HG03045 (cell line): Measurements from ENCODE around the gene KNSTRN.
A peak's percentile ranks its signal among the peaks of the same experiment; 100 is the strongest.

Experiments
- ATAC-seq: cut with Tn5 transposase; IDR thresholded peaks from one replicate; pipeline ENCODE4 v1.9.1; 2021; ENCODE audit warnings: mild to moderate bottlenecking, moderate library complexity; ENCODE audit not compliant: unreplicated experiment

Gene KNSTRN

GRCh38 chr15:40382580-40383456 is at the start of gene KNSTRN:
Gene KNSTRN (plus strand): TSS chr15:40382721. CDS start chr15:40382836, 115 bp downstream.
- peak; percentile 94 for ATAC-seq

DNA sequence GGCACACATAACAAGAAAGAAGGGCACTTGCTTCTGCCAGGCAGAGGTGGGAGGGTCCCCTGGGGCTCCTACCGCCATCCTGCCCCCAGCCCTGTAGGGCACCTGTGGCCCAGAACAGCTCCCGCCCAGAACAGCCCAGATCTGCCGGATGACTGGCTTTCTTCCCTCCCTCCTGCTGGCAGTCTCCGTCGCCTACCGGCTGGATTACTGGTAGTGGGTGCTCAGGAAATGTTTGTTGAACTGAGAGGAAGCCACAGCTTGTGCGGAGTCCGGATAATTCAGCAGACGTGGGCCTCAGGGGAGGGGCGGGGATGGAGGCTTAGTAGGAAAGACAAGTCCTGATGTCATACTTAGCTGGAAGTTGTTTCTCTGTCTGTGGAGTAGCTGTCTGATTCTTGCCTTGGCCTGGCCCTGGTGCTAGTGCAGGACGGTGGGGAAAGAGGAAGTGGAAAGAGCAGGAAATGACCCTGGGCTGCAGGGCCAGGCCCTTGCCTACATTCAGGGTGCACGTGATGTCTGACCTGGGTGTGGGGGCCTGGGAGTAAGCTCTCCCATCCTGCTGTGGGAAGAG is 48.5 kb upstream of the KNSTRN start:
- no peak for ATAC-seq

GRCh38 chr15:40334541-40334940 is 48.0 kb upstream of the KNSTRN start:
- ATAC-seq = no peak

DNA sequence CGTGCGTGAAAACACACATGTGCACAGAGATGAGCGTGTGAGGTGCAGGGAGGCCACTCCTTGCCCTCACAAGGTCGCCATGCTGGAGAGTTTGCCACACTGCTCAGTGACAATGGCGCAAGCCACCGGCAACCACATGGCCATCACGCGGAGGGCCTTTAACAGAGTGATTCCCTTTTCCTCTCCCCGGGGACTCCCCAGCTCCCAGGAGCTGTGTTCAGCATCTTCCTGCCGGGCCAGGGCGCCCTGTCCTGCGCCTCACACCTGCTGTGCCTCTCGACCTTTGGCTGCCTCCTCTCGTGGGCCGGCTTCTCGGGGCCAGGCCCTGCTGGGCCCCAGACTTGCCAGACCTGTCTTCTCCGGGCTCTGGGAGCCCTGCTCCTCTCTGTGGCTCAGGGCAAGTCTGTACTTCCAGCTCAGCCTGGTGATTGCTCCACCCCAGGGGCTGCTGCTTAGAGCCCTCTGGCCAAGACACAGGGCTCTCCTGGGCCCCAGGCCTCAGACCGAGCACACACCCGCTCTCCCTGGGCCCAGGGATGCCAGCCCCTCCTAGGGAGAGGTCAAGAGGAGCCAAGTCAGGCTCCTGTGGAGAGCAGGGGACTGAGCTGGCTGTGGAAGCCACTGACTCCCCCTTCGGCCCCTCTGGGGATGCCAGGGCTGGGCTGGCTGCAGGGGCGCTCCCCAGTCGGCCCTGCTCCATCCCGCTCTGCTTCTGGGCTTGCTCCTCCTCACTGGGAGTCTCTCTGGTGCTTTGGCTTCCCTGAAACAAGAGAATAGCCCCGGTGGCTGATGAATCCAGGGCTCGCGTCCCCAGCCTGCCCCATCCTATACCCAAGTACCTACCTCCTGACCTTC is 47.4 kb upstream of the KNSTRN start:
- ATAC-seq = no peak

- no peak for ATAC-seq
These were observed 46.4 kb upstream of the KNSTRN start for GRCh38 chr15:40335938-40336743.

DNA sequence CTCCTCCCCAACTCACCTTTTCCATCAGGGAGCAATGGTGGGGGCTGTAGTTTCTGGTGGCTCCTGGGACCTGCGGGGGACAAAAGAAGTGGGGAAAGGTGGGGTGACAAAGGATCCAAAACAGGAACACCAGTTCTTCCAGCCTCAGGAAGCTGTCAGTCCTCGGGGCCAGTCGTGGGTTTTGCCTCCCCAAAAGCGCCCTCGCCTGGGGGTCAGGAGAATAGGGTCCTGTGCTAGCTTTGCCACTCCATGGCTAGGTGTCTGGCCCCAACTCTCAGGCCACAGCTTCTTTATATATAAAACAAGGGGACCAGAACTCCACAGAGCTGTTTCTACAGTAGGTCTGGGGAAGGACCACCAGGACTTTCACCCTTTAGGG is 45.8 kb upstream of the KNSTRN start:
- no peak for ATAC-seq

GRCh38 chr15:40337597-40337996 is 44.9 kb upstream of the KNSTRN start:
- no peak for ATAC-seq

DNA sequence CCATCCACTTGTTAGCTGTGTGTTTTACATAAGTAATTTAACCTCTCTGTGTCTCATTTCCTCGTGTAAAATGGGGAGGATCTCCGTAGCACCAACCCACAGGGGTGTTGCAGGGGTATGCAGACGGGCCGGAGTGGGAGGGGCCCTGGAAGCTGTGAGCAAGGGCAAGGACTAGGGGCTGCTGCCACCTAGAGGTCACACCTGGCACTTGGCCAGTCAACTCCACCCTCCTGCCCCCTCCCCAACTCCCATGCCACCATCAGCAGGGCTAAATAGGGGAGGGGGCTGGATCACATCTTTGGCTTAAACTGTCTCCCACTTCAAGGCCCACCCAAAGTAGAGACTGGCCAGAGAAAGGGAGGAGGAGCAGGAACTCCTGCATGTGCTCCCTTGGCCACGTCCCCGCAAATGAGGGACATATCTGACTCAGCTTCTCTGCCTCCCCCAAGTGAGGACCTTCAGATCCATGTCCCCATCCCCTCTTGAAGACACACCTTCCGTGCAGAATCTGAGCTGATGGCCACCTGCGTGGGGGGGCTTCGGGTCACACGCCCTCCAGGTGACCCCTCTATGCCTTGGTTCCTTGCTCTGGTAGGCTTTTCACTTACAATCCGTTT is 44.4 kb upstream of the KNSTRN start:
- no peak for ATAC-seq

- ATAC-seq = no peak
These were observed 43.5 kb upstream of the KNSTRN start for GRCh38 chr15:40338921-40339620.

DNA sequence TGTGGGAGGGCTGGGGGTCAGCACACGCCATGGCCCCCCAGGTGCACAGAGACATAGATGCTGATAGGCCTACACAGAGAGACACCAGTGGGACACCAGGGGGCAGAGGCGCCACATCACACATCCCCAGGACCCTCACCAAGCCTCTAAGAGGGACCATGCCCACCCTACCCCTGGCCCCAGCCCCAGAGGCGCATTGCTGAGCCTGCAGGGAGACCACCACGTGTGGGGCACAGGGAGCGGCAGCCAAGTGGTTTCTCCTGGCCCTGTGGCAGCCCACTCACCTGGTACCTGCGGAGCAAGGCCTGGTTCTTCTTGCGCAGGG is 42.9 kb upstream of the KNSTRN start:
- ATAC-seq = no peak

- ATAC-seq = no peak
These were observed 42.3 kb upstream of the KNSTRN start for GRCh38 chr15:40340038-40340739.

GRCh38 chr15:40340740-40341400 is 41.7 kb upstream of the KNSTRN start, which contains the start of gene CCDC9B:
Gene CCDC9B (minus strand): TSS chr15:40340939. CDS start chr15:40340819, 120 bp downstream.
- ATAC-seq = no peak

DNA sequence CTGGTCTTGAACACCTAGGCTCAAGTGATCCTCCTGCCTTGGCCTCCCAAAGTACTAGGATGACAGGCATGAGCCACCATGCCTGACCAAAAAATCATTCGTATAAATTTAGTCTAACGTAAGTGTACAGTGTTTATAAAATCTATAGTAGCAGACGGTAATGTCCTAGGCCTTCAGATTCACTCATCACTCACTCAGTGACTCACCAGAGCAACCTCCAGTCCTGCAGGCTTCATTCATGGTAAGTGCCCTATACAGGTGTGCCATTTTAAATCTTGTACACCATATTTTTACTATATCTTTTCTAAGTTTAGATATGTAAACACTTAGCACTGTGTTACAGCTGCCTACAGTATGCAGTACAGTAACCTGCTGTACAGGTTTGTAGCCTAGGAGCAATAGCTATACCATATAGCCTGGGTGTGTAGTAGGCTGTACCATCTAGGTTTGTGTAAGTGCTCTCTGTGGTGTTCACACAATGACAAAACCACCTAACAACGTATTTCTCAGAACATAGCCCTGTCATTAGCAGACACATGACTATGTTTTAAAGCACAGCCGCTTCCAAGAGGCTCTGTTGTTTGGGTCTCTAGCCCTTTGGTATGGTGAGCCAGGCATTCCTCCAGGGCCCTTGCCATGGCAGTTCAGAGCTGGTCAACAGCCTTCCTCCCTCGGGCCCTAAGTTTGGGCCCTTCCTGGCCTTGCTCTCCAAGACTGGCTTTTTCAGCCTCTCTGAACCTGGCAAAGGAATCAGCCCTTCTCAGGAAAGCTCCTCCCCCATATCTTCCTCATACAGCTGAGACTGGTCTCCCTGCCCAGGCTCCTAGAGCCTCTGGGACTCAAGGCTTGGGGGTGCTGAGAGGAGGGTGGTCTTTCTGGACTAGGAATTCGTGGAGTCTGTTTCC is 39.9 kb upstream of the KNSTRN start:
- no peak for ATAC-seq

GRCh38 chr15:40343512-40343911 is 39.0 kb upstream of the KNSTRN start:
- ATAC-seq = no peak

DNA sequence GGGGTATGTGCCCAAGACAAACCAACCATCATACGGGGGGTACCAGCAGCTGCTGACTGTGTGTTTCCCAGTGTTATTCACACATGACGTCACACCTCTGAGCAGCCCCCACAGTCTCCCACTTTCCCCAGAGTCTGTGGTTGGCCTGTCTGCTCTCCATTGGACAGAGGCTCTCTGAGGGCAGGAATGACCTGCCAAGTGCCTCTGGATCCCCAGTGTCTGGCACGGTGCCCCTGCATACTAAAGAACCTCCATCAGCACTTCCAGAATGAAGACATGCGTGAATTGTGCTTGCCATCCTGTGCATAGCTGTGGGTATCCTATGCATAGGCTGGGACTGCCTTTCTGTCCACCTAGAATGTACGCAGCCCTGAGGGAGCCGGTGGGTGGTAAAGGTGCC is 38.3 kb upstream of the KNSTRN start:
- no peak for ATAC-seq

DNA sequence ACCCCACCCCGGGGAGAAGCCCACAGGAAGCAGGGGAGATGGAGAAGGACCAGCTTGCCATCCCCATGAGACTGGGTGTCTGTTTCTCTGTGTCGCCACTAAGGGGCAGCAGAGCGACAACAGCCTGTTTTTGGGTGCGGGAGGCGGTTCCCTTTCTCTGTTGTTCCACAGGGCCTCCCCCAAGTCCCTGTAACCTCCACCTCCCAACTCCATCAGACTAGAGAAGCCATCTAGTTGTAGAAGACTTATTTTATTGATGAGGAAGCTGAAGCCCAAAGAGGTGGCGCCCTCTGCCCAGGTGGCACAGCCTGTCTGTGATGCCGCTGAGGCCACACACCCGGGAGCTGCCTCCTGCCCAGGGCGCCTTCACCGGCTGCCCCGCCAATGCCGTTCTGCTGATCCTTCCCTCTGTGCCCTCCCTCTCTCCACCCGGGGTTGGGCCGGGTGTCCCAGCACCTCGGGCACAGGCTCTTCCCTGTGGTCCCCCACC is 37.8 kb upstream of the KNSTRN start:
- ATAC-seq = no peak

DNA sequence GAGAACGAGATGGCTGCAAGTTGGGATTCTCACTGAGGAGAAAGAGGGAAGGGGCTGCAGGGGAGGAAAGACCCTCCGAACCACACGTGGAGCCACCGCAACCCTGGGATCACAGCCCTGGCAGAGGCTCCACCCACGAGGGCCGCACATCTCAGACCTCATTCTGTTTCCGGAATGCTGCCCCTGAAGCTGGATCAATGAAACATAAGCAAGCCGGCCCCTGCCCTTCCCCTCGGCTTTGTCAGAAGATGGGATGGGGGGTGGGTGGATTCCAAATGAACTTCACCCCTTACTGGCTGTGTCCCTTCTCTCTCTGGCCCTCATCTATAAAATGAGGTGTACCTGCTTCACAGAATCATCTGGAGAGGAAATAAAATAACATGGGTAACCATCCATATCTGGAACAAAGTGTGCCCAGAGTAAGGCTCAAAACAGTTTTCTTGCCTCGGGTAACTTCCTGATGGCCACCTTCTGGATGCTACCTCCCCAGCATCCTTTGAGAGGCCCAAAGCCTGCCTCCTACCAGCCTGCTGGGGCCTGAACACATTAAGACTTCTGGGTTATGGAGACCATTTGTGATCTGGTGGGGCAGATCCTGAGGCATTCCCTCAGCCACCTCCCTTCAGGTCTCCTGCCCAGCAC is 37.2 kb upstream of the KNSTRN start:
- no peak for ATAC-seq
